ENCODE measurements around the gene ANKRD61.

DNA sequence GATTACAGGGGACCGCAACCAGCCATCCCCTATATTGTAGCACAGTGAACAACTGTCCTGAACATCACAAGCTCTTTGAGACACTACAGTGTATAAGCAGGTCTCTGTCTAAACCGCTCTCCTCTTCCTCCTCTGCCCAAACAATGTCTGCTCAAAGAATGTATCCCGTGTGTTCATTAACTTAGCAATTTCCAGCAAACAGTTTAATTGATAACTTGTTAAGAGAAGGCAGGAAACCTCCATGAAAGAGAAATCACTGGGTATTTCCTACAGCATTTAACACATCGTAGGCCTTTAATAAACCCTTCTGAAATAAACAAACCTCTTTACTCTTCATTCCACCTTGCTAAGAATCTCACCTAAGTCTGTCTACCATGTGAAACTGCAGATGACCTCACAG lies 23.8 kb upstream of the ANKRD61 start:
- TF ChIP-seq POLR2AphosphoS5 (IDR thresholded peaks at IDR 0.05) = no peak
- no peak for TF ChIP-seq EP300 (IDR thresholded peaks at IDR 0.05)
- TF ChIP-seq, protein P1, sequence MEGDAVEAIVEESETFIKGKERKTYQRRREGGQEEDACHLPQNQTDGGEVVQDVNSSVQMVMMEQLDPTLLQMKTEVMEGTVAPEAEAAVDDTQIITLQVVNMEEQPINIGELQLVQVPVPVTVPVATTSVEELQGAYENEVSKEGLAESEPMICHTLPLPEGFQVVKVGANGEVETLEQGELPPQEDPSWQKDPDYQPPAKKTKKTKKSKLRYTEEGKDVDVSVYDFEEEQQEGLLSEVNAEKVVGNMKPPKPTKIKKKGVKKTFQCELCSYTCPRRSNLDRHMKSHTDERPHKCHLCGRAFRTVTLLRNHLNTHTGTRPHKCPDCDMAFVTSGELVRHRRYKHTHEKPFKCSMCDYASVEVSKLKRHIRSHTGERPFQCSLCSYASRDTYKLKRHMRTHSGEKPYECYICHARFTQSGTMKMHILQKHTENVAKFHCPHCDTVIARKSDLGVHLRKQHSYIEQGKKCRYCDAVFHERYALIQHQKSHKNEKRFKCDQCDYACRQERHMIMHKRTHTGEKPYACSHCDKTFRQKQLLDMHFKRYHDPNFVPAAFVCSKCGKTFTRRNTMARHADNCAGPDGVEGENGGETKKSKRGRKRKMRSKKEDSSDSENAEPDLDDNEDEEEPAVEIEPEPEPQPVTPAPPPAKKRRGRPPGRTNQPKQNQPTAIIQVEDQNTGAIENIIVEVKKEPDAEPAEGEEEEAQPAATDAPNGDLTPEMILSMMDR (IDR thresholded peaks at IDR 0.05) = no peak
- TF ChIP-seq POLR2A (IDR thresholded peaks at IDR 0.05; ENCODE audit: low read depth) = no peak
